Endothelial cell of hepatic sinusoid (primary cell): ENCODE data around the gene PECR.
"Not testable (repeated sequence)": the region's sequence is repeated elsewhere in the genome, so short reads cannot be mapped to it uniquely, and the experiment has no call there.

Experiments
- in situ Hi-C: cut with HindIII; loops from 2 replicates; pipeline ENCODE4 v1.10.0; 2017; ENCODE audit warnings: low sequenced_read_pairs

Gene PECR

DNA sequence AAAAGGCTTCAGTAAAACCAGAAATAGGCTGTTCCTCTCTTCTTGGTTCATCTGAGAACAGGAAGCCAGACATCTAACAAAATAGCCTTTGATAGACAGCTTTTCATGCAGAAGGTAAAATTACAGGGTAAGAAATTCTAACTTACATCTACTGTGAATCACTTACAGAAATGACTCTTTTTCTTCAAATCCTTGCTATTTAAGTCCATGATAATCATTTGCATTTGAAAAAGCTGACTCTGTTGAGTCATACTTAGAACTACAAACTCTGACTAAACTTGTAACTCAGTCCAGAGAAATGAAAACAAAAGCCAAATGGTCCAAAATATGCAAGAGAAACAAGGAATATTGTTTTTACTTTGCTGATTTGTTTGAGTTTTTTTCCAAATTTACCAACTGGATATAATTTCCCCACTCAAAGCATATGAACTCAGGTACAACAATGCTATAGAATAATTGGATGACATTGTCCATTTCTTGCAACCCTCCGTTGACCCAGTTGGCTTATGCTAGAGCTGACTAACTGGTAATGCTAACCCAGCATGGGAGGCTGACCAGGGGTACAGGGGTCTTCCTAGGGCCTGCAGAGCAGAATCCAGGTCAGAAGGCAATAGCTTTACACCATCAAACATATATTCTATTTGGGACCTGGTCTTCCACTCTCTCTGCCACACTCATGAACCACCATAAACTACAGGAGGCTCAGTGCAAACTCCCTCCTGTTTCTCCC is 49.5 kb downstream of the PECR start:
- in situ Hi-C loops, result no loop called here

DNA sequence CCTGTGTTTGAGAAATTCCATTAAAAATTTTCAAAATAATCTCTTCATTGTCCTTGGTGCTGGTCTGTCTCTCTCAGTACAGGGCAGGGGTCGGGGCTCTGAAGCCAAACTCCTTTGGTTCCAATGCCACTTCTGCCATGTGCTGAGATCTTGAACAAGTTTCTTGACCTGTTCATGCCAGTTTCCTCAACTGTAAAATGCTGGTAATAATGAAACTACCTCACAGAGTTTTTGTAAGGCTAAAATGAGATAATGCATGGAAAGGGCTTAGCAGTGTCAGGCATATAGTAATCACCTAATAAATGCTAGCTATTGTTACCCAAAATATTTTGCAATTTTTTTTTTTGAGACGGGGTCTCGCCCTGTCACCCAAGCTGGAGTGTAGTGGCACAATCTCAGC is 51.4 kb downstream of the PECR start:
- in situ Hi-C loops, result no loop called here

DNA sequence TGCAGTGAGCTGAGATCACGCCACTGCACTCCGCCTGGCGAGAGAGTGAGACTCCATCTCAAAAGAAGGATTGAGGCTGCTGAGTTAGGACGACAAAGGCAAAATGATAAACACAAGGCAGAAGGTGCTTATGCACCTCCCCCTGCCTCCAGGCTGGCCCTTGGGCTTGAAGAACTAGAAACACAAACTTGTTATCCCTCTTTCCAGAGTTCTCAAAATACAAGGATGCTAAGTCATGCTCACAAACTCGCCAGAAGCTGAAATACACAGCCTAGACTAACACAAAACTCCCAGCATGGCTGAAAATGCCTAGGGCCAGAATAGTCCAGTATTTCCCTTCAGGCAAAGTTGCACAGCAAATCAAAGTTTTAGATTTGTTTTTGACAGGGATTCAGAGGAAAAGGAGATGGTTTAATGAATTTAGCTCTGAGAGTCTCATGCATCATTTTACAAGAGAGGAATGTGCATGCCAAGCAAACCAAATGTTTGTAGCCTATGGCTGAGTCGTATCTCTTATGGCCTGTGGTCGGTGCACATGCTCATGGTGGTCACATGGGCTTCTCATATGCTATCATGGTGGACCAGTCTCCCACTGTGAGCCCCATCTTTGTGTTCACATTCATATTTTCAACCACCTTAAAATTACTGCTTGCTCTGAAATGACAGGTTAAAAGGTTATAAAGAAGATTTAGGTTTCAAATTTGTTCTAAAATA is 52.0 kb downstream of the PECR start:
- in situ Hi-C loops, result no loop called here

DNA sequence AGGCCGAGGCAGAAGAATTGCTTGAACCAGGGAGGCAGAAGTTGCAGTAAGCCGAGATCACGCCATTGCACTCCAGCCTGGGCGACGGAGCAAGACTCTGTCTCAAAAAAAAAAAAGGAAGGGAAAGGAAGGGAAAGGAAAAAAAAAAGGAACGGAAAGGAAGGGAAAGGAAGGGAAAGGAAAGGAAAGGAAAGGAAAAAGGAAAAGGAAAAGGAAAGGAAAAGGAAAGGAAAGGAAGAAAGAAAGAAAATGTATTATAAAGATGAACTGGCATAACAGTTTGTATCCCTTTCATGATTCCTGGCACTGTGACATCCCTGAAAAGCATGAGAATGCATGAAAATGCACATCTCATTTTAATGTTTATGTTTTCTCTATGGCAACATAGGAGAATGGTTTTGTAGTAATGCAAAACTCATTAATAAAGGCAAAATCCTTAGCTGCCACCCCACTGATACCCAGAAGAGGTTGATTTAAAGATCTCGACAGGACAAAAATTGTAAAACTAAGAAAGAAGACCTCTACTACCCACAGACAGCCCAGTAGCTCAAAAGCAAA is 56.8 kb downstream of the PECR start:
- in situ Hi-C loops, result no loop called here

DNA sequence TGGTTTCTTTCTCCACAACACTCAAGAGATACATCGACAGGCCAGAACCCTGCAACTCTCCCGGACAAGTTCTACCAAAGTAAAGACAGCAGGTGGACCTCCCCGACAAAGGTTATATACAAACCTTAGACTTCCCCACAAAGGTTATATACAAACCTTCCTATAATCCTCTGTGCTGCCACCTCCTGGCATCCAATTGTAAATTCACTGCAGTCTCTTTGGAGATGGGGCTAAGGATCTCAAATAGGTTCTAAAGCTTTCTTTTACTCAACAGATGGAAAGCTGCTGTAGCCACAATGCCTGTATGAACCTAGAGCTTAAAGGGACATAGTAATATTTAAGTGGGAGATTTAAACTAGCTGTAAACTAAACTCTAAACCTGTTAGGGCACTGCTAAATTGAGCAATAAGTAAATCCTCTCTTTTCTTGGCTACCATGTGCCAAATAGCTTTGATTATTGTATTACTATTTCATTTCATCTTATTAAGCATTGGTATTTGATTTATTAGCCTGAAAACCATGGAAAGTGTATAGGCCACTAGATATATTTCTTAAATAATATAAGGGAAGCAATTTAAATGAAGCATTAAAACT is 58.5 kb downstream of the PECR start:
- in situ Hi-C loops, result no loop called here

DNA sequence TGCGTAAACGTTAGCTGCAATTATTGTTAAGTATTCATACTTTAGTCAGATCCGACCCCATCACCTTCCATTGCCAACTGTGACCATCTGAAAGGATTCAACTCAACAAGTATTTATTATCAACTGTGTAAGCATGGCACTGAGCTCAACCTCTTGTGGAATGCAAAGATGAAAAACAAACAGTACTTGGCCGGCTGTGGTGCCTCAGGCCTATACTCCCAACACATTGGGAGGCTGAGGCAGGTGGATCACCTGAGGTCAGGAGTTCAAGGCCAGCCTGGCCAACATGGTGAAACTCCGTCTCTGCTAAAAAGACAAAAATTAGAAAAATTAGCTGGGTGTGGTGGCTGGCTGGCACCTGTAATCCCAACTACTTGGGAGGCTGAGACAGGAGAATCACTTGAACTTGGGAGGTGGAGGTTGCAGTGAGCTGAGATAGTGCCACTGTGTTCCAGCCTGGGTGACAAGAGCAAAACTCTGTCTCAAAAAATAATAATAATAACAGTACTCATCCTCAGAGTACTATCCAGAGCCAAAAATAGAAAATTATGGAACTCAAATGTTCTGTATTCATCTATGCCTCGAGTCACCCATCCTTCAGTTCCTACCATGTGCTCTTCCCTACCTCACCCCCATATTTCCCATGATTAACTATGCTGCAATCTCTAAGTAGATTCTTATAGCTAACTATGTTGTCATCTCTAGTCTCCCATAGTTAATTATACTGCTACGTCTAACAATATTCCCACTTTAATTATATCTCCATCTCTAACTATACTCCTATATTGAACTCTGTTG is 59.6 kb downstream of the PECR start:
- in situ Hi-C loops, result no loop called here

DNA sequence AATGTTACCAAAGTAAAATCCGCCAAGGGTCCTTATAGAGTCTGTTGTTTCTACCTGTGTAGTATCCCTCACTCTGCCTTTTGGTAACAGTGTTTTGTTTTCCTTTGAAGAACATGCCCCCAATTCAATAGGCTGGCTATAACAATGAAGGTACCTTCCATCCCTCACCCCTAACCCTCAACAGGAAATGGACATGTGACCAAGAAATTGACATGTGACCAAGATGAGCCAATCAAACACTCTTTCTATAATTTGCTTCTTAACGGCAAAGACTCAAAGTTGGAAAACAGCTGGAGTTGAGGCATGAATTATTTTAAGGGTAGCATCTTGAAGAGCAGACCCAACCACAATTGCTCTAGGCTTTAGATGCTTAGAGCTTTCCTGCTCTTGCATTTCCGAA is 62.9 kb downstream of the PECR start:
- in situ Hi-C loops, result no loop called here

DNA sequence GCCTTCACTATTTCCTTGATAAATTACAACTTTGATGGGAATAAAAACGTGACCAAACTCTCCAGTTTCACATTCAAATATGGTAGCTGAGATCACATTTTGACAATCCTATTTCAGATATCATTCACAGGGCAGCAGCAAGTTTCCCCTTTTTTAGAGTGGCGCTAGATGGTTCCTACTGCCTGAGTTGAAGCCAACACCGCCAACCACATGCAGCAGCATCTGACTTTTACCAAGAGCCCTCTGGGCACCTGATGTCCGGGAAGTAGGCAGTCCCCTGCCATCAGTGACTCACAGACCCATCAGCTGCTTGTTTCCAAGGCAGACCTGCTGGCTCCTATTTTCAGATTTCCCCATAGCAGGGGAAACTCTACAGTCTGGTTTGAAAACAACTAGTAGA is 64.2 kb downstream of the PECR start:
- in situ Hi-C loops, result no loop called here

DNA sequence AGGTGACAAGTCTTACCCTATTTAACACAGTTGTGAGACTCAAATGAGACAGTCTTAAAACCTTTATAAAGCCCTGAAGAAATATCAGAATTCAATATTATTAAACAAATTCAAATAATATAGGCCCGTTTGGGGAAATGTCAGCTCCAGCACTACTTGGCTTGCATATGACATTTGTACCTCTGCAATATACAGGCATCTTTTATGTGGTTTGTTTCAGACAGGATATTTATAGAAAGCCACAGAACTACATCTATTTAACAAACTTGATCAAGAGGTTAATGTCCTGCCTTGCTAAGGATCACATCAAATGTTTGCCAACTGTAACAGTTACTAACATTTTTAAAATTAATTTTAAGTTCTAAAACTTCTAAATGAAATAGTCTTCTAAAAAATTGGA is 65.0 kb downstream of the PECR start:
- in situ Hi-C loops, result no loop called here

DNA sequence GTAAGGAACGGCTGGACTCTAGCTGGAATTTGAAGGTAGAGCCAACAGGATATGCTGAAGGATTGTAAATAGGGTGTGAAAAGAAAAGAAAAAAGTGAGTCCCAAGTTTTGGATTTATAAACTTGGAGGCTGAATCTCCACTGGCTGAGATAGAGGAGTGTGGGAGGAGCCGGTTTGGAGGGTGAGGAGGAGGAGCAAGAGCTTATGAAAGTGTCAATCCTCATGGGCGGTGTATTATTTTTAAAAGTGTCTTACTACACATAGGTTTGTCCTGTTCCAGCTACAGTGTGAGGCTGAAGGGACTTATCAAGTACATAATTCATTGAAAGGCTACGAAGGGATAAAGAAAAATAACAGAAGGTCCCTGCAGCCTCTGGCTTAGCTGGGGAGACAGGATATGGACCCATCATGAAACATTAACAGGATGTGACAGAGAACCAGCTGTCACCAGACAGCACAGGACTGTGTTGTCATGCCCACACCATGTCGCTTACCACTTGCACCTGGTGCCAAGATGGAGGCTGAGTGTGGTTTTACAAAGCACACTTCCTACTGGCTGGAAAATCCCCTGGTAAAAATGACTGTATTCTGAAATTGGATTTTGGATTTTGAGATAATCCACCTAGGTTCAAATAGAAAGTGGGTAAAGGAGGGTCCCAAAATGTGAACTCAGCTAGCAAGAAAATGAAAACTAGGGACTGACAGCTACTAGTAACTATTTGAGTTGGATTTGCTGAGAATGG is 65.7 kb downstream of the PECR start:
- in situ Hi-C loops, result no loop called here

DNA sequence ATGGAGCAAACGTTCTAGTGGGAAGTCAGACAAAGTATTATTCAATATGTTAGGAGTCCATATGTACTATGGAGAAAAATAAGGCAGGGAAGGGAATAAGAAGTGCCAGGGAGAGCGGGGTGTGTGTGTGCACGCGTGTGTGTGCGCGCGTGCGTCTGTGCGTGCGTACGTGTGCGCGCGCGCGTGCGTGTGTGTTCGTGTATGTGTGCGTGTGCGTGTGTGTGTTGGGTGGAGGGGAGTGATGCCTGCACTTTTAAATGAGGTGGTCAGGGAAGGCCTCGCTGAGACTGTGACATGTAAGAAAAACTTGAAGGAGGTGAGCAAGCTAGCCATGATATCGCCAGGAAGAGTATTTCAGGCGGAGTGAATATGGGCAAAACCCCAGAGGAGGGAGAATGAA is 66.6 kb downstream of the PECR start:
- in situ Hi-C loops, result no loop called here

DNA sequence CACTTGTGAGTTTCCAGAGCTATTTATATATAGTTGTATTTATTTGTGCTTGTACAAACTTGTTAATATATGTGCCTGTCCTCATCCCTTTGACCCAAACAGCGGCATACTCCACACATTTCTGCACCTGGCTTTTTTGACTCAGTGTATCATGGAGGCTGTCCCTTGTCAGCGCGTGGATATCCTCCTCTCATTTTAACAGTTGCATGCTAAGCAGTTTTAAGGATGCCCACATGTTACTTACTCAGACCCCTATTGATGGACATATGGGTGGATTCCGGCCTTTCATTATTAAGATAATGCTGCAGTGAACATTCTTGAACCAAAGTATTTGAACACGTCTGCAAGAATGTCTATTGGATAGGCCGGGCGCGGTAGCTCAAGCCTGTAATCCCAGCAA is 67.6 kb downstream of the PECR start:
- in situ Hi-C loops, result no loop called here

DNA sequence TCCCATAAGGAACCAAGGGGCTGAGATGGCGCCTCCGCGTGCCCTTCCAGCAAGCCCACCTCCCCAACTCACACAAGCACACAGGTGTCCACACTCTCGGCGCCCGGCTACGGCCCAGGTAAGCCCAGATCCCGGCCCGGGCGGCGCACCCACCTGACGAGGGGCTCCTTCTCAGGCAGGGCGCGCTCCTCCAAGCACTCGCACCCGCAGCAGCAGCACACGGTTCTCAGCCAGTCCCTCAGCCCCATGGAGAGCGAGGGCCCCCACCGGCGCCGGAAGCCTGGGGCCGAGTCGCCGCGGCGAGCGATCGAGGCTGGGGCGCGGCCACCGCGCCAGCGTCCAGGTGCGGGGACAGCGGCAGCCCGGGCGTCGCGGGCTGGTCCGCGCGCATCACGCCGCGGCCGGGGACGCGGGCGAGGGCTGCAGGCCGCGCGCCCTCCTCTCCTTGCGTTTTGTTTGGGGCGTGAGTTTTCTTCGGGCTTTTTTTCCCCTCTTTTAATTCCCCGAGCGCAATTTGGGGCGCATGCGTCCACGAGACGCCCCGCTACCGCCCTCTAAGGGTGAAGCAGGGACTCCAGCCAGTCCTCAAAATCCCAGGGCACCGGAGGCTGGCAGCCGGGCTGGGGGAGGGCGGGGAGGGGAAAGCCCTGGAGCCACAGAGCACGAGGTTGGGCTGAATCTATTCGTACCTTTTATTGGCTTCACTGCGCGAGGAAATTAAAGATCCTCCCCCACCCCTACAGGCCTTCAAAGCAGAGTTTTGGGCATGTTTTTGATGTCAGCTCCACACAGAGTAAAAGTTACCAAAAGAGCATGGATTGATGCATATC is 68.3 kb downstream of the PECR start, which contains the start of gene MREG:
TSS of gene MREG (minus strand) at position 472 of the 830 bp plus-strand sequence. CDS start at position 248, 224 bp downstream.
- in situ Hi-C loops, result no loop called here

DNA sequence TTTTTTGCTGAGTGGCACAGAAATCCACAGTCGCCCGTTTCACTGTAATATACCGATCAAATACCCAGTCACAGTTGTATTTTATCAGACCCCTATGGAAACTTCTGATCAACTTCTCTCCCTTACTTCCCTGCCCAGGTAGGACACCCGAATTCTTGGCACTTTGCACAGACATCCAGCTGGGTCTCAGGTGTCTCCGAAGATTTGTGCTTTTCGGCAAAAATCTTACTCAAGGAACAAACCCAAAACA is 68.9 kb downstream of the PECR start:
- in situ Hi-C loops, result no loop called here

DNA sequence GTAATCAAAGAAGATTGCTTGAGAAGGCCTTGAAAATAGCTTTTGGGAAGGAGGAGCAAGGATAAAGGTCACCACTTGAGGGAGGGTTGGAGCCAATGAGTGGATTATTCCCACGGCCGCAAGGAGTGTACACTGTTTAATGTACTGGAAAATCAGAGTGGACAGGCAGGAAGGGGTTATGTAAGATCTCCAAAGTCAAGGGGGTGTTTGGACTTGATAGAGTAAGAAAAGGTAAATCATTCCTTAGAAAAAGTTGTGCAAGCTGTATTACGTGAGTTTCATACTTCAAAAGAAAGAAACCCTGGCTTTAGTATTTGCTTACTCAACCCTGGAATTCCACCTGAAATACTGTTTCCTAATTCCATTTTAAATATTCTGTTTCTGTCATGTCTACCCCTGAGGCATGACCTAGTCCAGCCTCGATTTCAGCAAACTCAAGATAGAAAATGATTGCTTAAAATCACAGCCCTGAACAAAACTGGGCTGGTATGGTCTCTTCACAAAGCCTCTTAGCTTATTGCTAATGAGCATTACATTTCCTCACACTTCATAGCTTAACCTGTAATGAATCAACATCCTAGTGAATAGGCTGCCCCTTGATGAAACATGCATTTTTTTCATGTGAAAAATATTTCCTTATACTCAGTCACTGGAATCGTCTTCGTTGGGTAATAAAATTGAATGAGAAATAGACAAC is 69.3 kb downstream of the PECR start:
- in situ Hi-C loops, result no loop called here

DNA sequence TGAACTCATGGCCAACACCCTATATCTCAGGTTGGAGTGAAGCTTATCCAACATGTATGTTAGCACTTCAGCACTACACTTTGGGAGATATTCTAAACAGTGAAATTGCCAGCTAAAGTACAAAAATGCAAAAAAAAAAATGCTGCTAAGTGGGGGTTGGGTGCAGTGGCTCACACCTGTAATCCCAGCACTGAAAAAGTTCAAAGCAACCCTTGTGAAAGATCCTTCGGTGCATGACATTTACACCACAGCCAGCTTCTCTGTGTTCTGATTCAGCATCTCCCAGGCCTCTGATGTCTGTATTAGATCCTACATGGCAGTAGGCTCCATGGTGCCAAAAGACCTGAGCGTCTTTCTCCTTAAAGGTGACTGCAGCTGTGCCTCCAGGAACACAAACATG is 72.4 kb downstream of the PECR start:
- in situ Hi-C loops, result not testable (repeated sequence)

DNA sequence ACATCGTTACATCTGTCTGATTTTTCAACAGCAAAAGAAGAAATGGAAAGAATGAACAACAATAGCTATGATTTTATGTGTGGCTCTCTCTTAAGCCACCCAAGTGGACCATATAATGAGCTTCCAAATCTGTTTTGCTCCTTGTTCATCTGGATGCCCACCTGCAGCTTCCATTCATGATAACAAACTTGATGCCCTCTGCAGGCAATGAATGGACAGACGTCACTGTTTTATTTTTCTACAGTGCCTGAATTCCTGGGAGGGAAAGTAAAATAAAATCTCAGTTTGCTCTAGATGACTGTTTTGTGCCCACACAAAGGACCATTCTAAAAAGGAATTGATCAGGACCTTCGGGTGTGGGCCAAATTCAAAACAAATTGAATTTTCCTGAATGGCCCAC is 73.2 kb downstream of the PECR start:
- in situ Hi-C loops, result no loop called here

DNA sequence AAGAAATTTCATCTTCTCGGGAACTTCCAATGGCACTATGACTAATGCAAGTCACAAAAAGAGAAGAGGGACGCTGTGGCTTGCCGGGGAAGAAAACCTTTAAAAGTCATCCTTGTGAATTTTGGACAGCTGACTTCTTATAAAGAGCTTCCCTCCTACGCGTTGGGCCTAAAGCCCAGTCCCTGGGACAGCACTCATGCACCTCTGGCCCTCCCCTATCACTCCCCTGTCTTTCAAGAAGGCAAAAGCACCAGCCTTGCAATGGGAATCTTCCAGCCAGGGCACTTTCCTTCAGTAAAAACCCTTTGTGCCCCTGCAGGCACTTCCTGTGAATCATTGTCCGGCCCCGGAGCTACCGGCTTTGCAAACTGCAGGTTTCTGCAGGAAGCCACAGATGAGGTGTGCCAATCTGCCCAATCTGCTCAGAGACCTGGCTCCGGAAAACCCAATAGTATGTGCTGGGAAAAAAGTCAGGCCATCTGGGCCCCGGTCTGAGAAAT is 75.4 kb downstream of the PECR start:
- in situ Hi-C loops, result no loop called here

DNA sequence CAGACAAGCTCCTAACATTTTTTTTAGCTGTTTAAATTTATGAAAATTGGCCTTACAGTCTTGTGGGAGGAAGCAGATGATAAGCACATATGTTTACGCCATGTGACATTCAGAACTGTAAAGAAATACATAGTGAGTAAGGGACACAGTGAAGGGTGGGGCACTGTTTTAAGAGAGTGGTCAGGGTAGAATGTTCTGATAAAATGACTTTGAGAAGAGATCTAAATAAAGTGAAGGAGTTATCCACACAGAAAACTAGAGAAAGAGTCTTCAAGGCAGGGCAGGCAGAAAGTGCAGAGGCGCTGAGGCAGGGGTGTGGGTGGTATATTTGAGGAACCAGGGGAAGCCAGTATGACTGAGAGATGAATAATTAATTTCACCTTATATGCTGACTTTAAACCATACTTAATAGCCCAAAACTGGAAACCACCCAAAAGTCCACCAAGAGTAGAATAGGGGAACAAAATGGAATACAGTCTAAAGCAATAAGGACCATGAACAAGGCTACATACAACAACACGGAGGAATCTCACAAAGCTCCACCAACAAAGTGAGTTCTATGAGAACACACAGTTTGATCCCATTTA is 76.8 kb downstream of the PECR start:
- in situ Hi-C loops, result no loop called here
